ENCODE results near the gene ADAMTS4. TPM values are rescaled to one million over a fixed set of nuclear protein-coding genes. Genes with fewer than 3 reads are reported as not detected.

The ADAMTS4 gene
- total and polyA plus RNA-seq, 9 of the 15 experiments (the other 6 are each of a cell fraction or from before 2014, with no cell fraction given) = 0.07 to 3.7 (median 0.41) TPM

- TF ChIP-seq FOXP4 (CRISPR knock-in tag; IDR thresholded peaks at IDR 0.05; ENCODE audit: borderline replicate concordance) = no peak
- TF ChIP-seq ZBTB34 (CRISPR knock-in tag; IDR thresholded peaks at IDR 0.05) = no peak
- TF ChIP-seq CC2D1A (IDR thresholded peaks at IDR 0.05) = peak; percentile 75
- TF ChIP-seq SIRT6 (IDR thresholded peaks at IDR 0.05; ENCODE audit: low read depth, low read length) = no peak
- peak; percentile 98 for TF ChIP-seq MYC (IDR thresholded peaks at IDR 0.05; ENCODE audit: low read depth, low read length)
- TF ChIP-seq MYC (CRISPR knock-in tag; IDR thresholded peaks at IDR 0.05; ENCODE audit: borderline replicate concordance, low read depth) = peak; percentile 79
- peak; percentile 60 for TF ChIP-seq VEZF1 (CRISPR knock-in tag; IDR thresholded peaks at IDR 0.05)
- no peak for TF ChIP-seq ARHGAP35 (IDR thresholded peaks at IDR 0.05; ENCODE audit: partially characterized antibody)
- no peak for TF ChIP-seq TSC22D4 (tag; IDR thresholded peaks at IDR 0.05)
- TF ChIP-seq DIDO1 (tag; IDR thresholded peaks at IDR 0.05; ENCODE audit: low read depth) = no peak
- TF ChIP-seq ATF1 (CRISPR knock-in tag; IDR thresholded peaks at IDR 0.05) = no peak
- peak; percentile 91 for TF ChIP-seq ATF1 (tag; IDR thresholded peaks at IDR 0.05)
- TF ChIP-seq MITF (IDR thresholded peaks at IDR 0.05) = no peak
- TF ChIP-seq ZNF444 (CRISPR knock-in tag; IDR thresholded peaks at IDR 0.05) = no peak
- no peak for TF ChIP-seq HOMEZ (CRISPR knock-in tag; IDR thresholded peaks at IDR 0.05)
- TF ChIP-seq ZNF197 (CRISPR knock-in tag; IDR thresholded peaks at IDR 0.05; ENCODE audit: low read depth) = peak; percentile 60; the same call in 1 of the 2 replicates
- peak; percentile 73 for TF ChIP-seq BCOR (IDR thresholded peaks at IDR 0.05)
- no peak; the same call in 1 of the 2 replicates for TF ChIP-seq ZBTB2 (IDR thresholded peaks at IDR 0.05)
- TF ChIP-seq ILK (tag; IDR thresholded peaks at IDR 0.05; ENCODE audit: borderline replicate concordance, low read depth) = no peak
Observed at GRCh38 chr1:161177112-161177935, 21.5 kb downstream of the ADAMTS4 start, which contains the start of gene B4GALT3 (continued).
